Rectal smooth muscle tissue (tissue), 1 donor: ENCODE results near the gene C14orf93.
A peak's percentile ranks its signal among the peaks of the same experiment; 100 is the strongest.

Source experiments
- H3K27ac ChIP-seq: one replicate; pipeline ENCODE4 v1.7.0; 2013; ENCODE audit warnings: low read depth, low read length, inconsistent platforms
- H3K27me3 ChIP-seq: one replicate; pipeline ENCODE4 v1.7.0; 2013; ENCODE audit warnings: low read length; ENCODE audit not compliant: control insufficient read depth, insufficient read depth
- H3K36me3 ChIP-seq: one replicate; pipeline ENCODE4 v1.7.0; 2013; ENCODE audit warnings: low read length; ENCODE audit not compliant: control insufficient read depth, insufficient read depth
- H3K4me1 ChIP-seq: one replicate; pipeline ENCODE4 v1.7.0; 2013; ENCODE audit warnings: low read length; ENCODE audit not compliant: control insufficient read depth, insufficient read depth
- H3K4me3 ChIP-seq: one replicate; pipeline ENCODE4 v1.7.0; 2013; ENCODE audit warnings: low read length
- H3K9ac ChIP-seq: one replicate; pipeline ENCODE4 v1.7.0; 2013; ENCODE audit warnings: low read length

Gene C14orf93

DNA sequence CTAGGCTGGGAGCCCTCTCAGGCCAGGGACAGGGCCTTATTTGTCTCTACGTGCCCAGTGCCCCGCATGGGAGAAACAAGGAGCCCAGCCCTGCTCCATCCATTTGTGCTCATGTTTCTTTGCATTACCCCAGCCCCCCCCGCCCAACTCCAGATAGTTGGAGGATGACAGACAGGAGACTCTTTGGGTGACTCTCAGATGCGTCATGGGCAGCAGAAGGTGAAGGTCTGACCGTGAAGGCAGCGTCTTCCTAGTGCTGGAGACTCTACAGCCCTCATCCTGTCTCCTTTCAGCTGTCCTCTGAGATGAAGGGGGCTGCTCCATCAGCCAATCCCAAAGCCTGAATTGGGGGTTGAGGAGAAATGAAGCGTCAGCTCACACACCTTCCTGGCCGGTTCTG, 31.8 kb upstream of the C14orf93 start:
- no peak overlapping the region for H3K9ac ChIP-seq
- H3K4me3 ChIP-seq = no peak overlapping the region
- H3K36me3 ChIP-seq = no peaks in the 10 kb centered on the region
- no peak overlapping the region for H3K27ac ChIP-seq
- no peaks in the 10 kb centered on the region for H3K27me3 ChIP-seq
- no peaks in the 10 kb centered on the region for H3K4me1 ChIP-seq

DNA sequence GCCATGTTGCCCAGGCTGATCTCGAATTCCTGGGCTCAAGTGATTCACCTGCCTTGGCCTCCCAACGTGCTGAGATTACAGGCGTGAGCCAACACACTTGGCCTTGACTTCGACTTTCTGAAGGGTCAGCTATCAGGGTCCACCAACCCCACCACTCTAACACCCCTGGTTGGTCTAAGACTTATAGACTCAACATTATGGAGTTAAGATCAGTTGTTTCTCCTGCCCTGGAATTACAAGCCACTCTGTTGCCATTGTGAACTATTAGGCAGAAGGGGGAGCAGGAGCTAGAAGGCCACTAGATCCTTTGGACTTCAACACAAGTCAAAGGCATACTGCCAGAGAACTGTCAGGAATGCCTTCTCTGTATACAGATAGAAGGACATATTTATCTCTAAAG, 30.2 kb upstream of the C14orf93 start:
- Histone ChIP-seq H3K27me3 (no peaks in the 10 kb centered on the region), H3K27ac (no peak overlapping the region), H3K36me3 (no peaks in the 10 kb centered on the region), H3K4me1 (no peaks in the 10 kb centered on the region), H3K9ac (no peak overlapping the region), H3K4me3 (no peak overlapping the region)

GRCh38 chr14:23035303-23036144, 25.6 kb upstream of the C14orf93 start:
- Histone ChIP-seq H3K9ac (peak overlapping the region; percentile 63), H3K36me3 (peaks cover 7% of the 10 kb centered on the region), H3K27ac (peak overlapping the region; percentile 99)

DNA sequence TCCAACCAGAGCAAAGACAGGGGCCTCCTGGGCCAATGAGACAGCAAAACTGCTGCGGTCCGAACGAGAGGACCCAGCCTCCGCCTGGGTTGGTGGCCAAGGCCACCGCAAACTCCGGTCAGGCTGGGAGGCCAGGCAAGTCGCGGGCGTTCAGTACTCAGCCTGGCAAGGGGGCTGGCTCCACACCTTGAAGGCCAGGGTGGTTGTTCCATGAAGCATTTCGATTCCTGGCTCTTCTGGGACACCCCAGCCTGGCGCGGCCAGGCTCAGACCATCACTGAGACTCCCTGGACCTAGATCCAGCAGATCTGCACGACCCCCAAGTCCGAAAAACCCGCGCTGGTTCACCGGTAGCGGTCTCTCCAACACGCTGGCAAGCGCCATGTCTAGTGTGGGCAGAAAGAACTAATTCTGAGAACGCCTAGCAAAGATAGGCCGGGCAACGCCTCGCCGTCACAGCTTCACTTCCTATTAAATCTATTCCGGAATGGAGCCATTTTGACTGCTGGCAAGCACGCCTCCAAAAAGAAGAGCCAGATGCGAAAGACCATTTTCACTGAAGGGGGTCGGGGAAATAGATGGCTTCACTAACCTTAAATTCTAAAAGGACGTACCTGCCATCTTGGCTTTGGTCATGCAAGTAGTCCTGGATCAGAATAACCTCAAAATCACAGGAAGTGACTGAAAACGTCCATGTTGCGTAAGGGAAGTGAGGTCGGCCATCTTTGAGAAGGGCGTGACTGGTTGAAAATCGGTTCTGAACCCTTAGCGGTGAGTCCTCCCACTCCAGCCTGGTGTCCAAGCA, 24.8 kb upstream of the C14orf93 start, which contains the start of gene PSMB5:
TSS of gene PSMB5 (minus strand) at position 403 of the 805 bp plus-strand sequence. CDS start at position 384, 19 bp downstream.
- Histone ChIP-seq H3K36me3 (peaks cover 7% of the 10 kb centered on the region), H3K4me3 (peak within 1 kb of the TSS; percentile 89), H3K27ac (peak within 1 kb of the TSS; percentile 99), H3K9ac (peak within 1 kb of the TSS; percentile 63), H3K27me3 (no peaks in the 10 kb centered on the region), H3K4me1 (peaks cover 6% of the 10 kb centered on the region)

More at GRCh38 chr14:23035303-23036144, 25.6 kb upstream of the C14orf93 start:
- Histone ChIP-seq H3K4me3 (peak overlapping the region; percentile 89), H3K4me1 (peaks cover 6% of the 10 kb centered on the region), H3K27me3 (no peaks in the 10 kb centered on the region)

GRCh38 chr14:23033801-23034497, 24.0 kb upstream of the C14orf93 start:
- Histone ChIP-seq H3K36me3 (peaks cover 7% of the 10 kb centered on the region), H3K4me1 (peaks cover 6% of the 10 kb centered on the region), H3K27ac (peak overlapping the region; percentile 99), H3K27me3 (no peaks in the 10 kb centered on the region), H3K9ac (peak overlapping the region; percentile 63), H3K4me3 (peak overlapping the region; percentile 89)

- no peak overlapping the region for H3K27ac ChIP-seq
- H3K4me1 ChIP-seq = peaks cover 6% of the 10 kb centered on the region
- H3K9ac ChIP-seq = no peak overlapping the region
- H3K36me3 ChIP-seq = peaks cover 7% of the 10 kb centered on the region
- H3K4me3 ChIP-seq = no peak overlapping the region
- no peaks in the 10 kb centered on the region for H3K27me3 ChIP-seq
These were observed 23.3 kb upstream of the C14orf93 start for GRCh38 chr14:23033251-23033727.

DNA sequence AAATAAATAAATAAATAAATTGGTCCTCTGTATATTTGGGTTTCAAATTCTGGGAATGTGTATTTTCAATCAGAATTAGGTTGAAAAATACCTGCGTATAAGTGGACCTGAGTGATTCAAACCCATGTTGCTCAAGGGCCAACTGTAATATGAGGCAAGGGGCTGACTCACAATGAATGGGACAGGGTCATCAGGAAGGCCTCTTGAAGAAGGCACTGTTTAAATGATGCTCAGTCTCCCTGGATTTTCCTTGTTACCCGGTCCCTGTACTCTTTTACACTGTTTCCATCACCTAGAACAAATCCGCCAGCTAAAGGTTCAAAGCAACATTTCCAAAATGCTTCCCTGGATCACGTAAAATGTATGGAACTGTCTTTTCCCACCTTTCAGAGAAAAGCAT, 21.0 kb upstream of the C14orf93 start:
- H3K4me1 ChIP-seq = peaks cover 6% of the 10 kb centered on the region
- H3K36me3 ChIP-seq = peaks cover 7% of the 10 kb centered on the region
- no peaks in the 10 kb centered on the region for H3K27me3 ChIP-seq
- H3K9ac ChIP-seq = no peak overlapping the region
- no peak overlapping the region for H3K4me3 ChIP-seq
- no peak overlapping the region for H3K27ac ChIP-seq

- Histone ChIP-seq H3K9ac (no peak overlapping the region), H3K4me3 (no peak overlapping the region), H3K27me3 (no peaks in the 10 kb centered on the region), H3K27ac (no peak overlapping the region), H3K4me1 (peaks cover 5% of the 10 kb centered on the region), H3K36me3 (peaks cover 7% of the 10 kb centered on the region)
These were observed 18.9 kb upstream of the C14orf93 start for GRCh38 chr14:23028799-23029198.

DNA sequence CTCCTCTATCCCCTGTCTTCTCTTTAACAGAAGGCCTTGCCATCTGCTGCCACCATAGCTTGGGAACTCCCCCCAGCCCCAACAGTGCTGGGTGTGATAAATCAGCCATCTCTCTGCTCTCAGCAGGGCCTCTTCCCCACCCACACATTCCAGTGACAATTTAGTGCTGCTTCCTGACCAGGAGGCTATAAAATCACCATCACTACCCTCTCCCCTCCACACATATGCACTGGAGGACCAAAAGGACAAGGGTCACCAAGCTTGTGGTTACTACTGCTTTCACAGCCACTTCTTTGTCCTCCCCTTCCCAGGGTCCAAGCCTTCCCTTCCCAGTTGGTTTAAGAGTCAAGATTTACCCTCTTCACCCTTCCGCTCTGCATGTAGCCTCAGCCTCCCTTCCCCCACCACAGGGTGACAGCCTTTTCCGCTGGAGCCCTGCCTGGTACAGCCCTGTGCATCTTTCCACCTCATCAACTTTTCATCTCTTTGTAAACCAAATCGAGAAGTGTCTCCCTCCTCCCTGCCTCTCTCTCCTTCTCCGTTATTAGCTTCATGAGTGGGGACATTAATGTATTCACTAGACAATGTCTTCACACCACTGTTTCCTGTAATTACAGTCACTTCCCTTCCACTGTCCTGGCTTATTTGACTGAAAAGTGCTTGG, 15.3 kb upstream of the C14orf93 start:
- H3K36me3 ChIP-seq = no peaks in the 10 kb centered on the region
- H3K27ac ChIP-seq = no peak overlapping the region
- H3K4me1 ChIP-seq = no peaks in the 10 kb centered on the region
- H3K4me3 ChIP-seq = no peak overlapping the region
- no peaks in the 10 kb centered on the region for H3K27me3 ChIP-seq
- no peak overlapping the region for H3K9ac ChIP-seq

- Histone ChIP-seq H3K27ac (no peak overlapping the region), H3K9ac (no peak overlapping the region), H3K27me3 (no peaks in the 10 kb centered on the region), H3K4me1 (no peaks in the 10 kb centered on the region), H3K4me3 (no peak overlapping the region), H3K36me3 (no peaks in the 10 kb centered on the region)
These were observed 14.7 kb upstream of the C14orf93 start for GRCh38 chr14:23024612-23025075.

- Histone ChIP-seq H3K4me3 (no peak overlapping the region), H3K27ac (no peak overlapping the region), H3K9ac (no peak overlapping the region), H3K36me3 (no peaks in the 10 kb centered on the region), H3K27me3 (no peaks in the 10 kb centered on the region), H3K4me1 (no peaks in the 10 kb centered on the region)
These were observed 13.8 kb upstream of the C14orf93 start for GRCh38 chr14:23023795-23024152.
